Activated naive CD8-positive, alpha-beta T cell treated with anti-CD3 and anti-CD28 coated beads, Interleukin-2, amount 50 U/mL, for 24 hours (primary cell): ENCODE results near the gene SLIT3.

Experiments
- ATAC-seq: fragments of 150-1000 bp; cut with Tn5 transposase; one replicate; pipeline ENCODE4 v1.10.0; 2021
- DNase-seq: peaks from one replicate; pipeline ENCODE4 v3.0.0; 2021
- H3K27ac Mint-ChIP-seq: one replicate; pipeline ENCODE4 v1.8.0; 2021; ENCODE audit warnings: mild to moderate bottlenecking, mixed read lengths
- H3K27me3 Mint-ChIP-seq: one replicate; pipeline ENCODE4 v1.8.0; 2021; ENCODE audit warnings: mixed read lengths
- H3K36me3 Mint-ChIP-seq: one replicate; pipeline ENCODE4 v1.8.0; 2021; ENCODE audit warnings: low read depth, mixed read lengths
- H3K4me1 Mint-ChIP-seq: one replicate; pipeline ENCODE4 v1.8.0; 2021; ENCODE audit warnings: mixed read lengths
- H3K4me3 Mint-ChIP-seq: one replicate; pipeline ENCODE4 v1.8.0; 2021; ENCODE audit warnings: mild to moderate bottlenecking, moderate library complexity, mixed read lengths
- H3K9me3 Mint-ChIP-seq: one replicate; pipeline ENCODE4 v1.8.0; 2021; ENCODE audit warnings: mixed read lengths

Gene SLIT3

GRCh38 chr5:168780888-168781287 is 520.1 kb downstream of the SLIT3 start:
- no peaks in the 10 kb centered on the region for H3K4me1 Mint-ChIP-seq
- H3K27ac Mint-ChIP-seq = no peak overlapping the region
- H3K4me3 Mint-ChIP-seq = no peak overlapping the region
- ATAC-seq (no peak), DNase-seq (no peak)
- no peaks in the 10 kb centered on the region for H3K9me3 Mint-ChIP-seq
- no peaks in the 10 kb centered on the region for H3K36me3 Mint-ChIP-seq
- peaks cover 1% of the 10 kb centered on the region for H3K27me3 Mint-ChIP-seq

GRCh38 chr5:168779333-168779732 is 521.6 kb downstream of the SLIT3 start:
- ATAC-seq = no peak

GRCh38 chr5:168778536-168778935 is 522.4 kb downstream of the SLIT3 start:
- Mint-ChIP-seq H3K4me1 (no peaks in the 10 kb centered on the region), H3K36me3 (no peaks in the 10 kb centered on the region), H3K27ac (no peak overlapping the region), H3K27me3 (peaks cover 1% of the 10 kb centered on the region), H3K4me3 (no peak overlapping the region), H3K9me3 (no peaks in the 10 kb centered on the region)
- no peak for DNase-seq
- no peak for ATAC-seq

More at GRCh38 chr5:168779333-168779732, 521.6 kb downstream of the SLIT3 start:
- DNase-seq = no peak
- H3K36me3 Mint-ChIP-seq = no peaks in the 10 kb centered on the region
- H3K4me3 Mint-ChIP-seq = no peak overlapping the region
- peaks cover 1% of the 10 kb centered on the region for H3K27me3 Mint-ChIP-seq
- H3K4me1 Mint-ChIP-seq = no peaks in the 10 kb centered on the region
- no peak overlapping the region for H3K27ac Mint-ChIP-seq
- no peaks in the 10 kb centered on the region for H3K9me3 Mint-ChIP-seq

- DNase-seq = no peak
- no peak for ATAC-seq
- Mint-ChIP-seq H3K9me3 (no peaks in the 10 kb centered on the region), H3K27me3 (peaks cover 1% of the 10 kb centered on the region), H3K36me3 (no peaks in the 10 kb centered on the region), H3K4me3 (no peak overlapping the region), H3K4me1 (no peaks in the 10 kb centered on the region), H3K27ac (no peak overlapping the region)
These were observed 523.3 kb downstream of the SLIT3 start for GRCh38 chr5:168777651-168778050.

- no peak for ATAC-seq
- no peaks in the 10 kb centered on the region for H3K36me3 Mint-ChIP-seq
- H3K4me1 Mint-ChIP-seq = no peaks in the 10 kb centered on the region
- no peak overlapping the region for H3K27ac Mint-ChIP-seq
- no peaks in the 10 kb centered on the region for H3K9me3 Mint-ChIP-seq
- no peak for DNase-seq
- H3K27me3 Mint-ChIP-seq = no peaks in the 10 kb centered on the region
- no peak overlapping the region for H3K4me3 Mint-ChIP-seq
These were observed 524.9 kb downstream of the SLIT3 start for GRCh38 chr5:168776070-168776469.

- Mint-ChIP-seq H3K27ac (no peak overlapping the region), H3K4me1 (no peaks in the 10 kb centered on the region), H3K9me3 (no peaks in the 10 kb centered on the region), H3K36me3 (no peaks in the 10 kb centered on the region), H3K4me3 (no peak overlapping the region), H3K27me3 (no peaks in the 10 kb centered on the region)
- DNase-seq (no peak), ATAC-seq (no peak)
These were observed 527.7 kb downstream of the SLIT3 start for GRCh38 chr5:168773226-168773625.

GRCh38 chr5:168772316-168772961 is 528.5 kb downstream of the SLIT3 start:
- H3K9me3 Mint-ChIP-seq = no peaks in the 10 kb centered on the region
- no peak overlapping the region for H3K4me3 Mint-ChIP-seq
- DNase-seq (no peak), ATAC-seq (no peak)
- H3K4me1 Mint-ChIP-seq = no peaks in the 10 kb centered on the region
- no peak overlapping the region for H3K27ac Mint-ChIP-seq
- no peaks in the 10 kb centered on the region for H3K27me3 Mint-ChIP-seq
- H3K36me3 Mint-ChIP-seq = no peaks in the 10 kb centered on the region

GRCh38 chr5:168771678-168772077 is 529.3 kb downstream of the SLIT3 start:
- Mint-ChIP-seq H3K36me3 (no peaks in the 10 kb centered on the region), H3K9me3 (no peaks in the 10 kb centered on the region), H3K27ac (no peak overlapping the region), H3K4me3 (no peak overlapping the region), H3K27me3 (no peaks in the 10 kb centered on the region), H3K4me1 (no peaks in the 10 kb centered on the region)
- no peak for ATAC-seq
- no peak for DNase-seq

- no peaks in the 10 kb centered on the region for H3K9me3 Mint-ChIP-seq
- DNase-seq (no peak), ATAC-seq (no peak)
- H3K36me3 Mint-ChIP-seq = no peaks in the 10 kb centered on the region
- no peaks in the 10 kb centered on the region for H3K4me1 Mint-ChIP-seq
- no peak overlapping the region for H3K4me3 Mint-ChIP-seq
- no peak overlapping the region for H3K27ac Mint-ChIP-seq
- no peaks in the 10 kb centered on the region for H3K27me3 Mint-ChIP-seq
These were observed 529.9 kb downstream of the SLIT3 start for GRCh38 chr5:168770996-168771395.

- DNase-seq (no peak), ATAC-seq (no peak)
- Mint-ChIP-seq H3K36me3 (no peaks in the 10 kb centered on the region), H3K4me1 (no peaks in the 10 kb centered on the region), H3K4me3 (no peak overlapping the region), H3K9me3 (no peaks in the 10 kb centered on the region), H3K27ac (no peak overlapping the region), H3K27me3 (no peaks in the 10 kb centered on the region)
These were observed 530.9 kb downstream of the SLIT3 start for GRCh38 chr5:168770036-168770498.

- Mint-ChIP-seq H3K4me3 (no peak overlapping the region), H3K36me3 (no peaks in the 10 kb centered on the region), H3K9me3 (no peaks in the 10 kb centered on the region), H3K27me3 (no peaks in the 10 kb centered on the region), H3K4me1 (no peaks in the 10 kb centered on the region), H3K27ac (no peak overlapping the region)
- ATAC-seq = no peak
- no peak for DNase-seq
These were observed 532.8 kb downstream of the SLIT3 start for GRCh38 chr5:168768172-168768571.

GRCh38 chr5:168766426-168766700 is 534.6 kb downstream of the SLIT3 start:
- DNase-seq (no peak), ATAC-seq (no peak)
- Mint-ChIP-seq H3K27me3 (no peaks in the 10 kb centered on the region), H3K9me3 (no peaks in the 10 kb centered on the region), H3K4me3 (no peak overlapping the region), H3K27ac (no peak overlapping the region), H3K36me3 (no peaks in the 10 kb centered on the region), H3K4me1 (no peaks in the 10 kb centered on the region)

GRCh38 chr5:168765551-168766425 is 535.2 kb downstream of the SLIT3 start:
- ATAC-seq (no peak), DNase-seq (no peak)
- no peaks in the 10 kb centered on the region for H3K36me3 Mint-ChIP-seq
- no peak overlapping the region for H3K4me3 Mint-ChIP-seq
- H3K27ac Mint-ChIP-seq = no peak overlapping the region
- H3K27me3 Mint-ChIP-seq = no peaks in the 10 kb centered on the region
- no peaks in the 10 kb centered on the region for H3K4me1 Mint-ChIP-seq
- H3K9me3 Mint-ChIP-seq = no peaks in the 10 kb centered on the region

- H3K36me3 Mint-ChIP-seq = no peaks in the 10 kb centered on the region
- no peaks in the 10 kb centered on the region for H3K9me3 Mint-ChIP-seq
- DNase-seq = no peak
- ATAC-seq = no peak
- H3K4me1 Mint-ChIP-seq = no peaks in the 10 kb centered on the region
- no peak overlapping the region for H3K27ac Mint-ChIP-seq
- H3K4me3 Mint-ChIP-seq = no peak overlapping the region
- H3K27me3 Mint-ChIP-seq = no peaks in the 10 kb centered on the region
These were observed 535.8 kb downstream of the SLIT3 start for GRCh38 chr5:168765086-168765550.
